Omental fat pad (tissue), 4 donors: ENCODE results near the gene EI24. TPM values are rescaled to one million over a fixed set of nuclear protein-coding genes. Genes with fewer than 3 reads are reported as not detected.

Source experiments
- ATAC-seq: fragments of 150-250 bp; one replicate; pipeline ENCODE4 v1.9.1; 2016; ENCODE audit warnings: mild to moderate bottlenecking, moderate library complexity; ENCODE audit not compliant: low FRiP score
- DNase-seq: peaks from one replicate; pipeline ENCODE4 v3.0.0-alpha.2; 2019; ENCODE audit warnings: low spot score
- total RNA-seq, 4 donors: library from RNA; depleted of rRNA; stranded (reverse); fragments of >200 nt; gene quantifications; one replicate each; pipeline ENCODE4 v1.1.0, GENCODE V29; 2016
- TF ChIP-seq, protein P1 (sequence below), 3 donors: fragments of 450-650 bp; IDR thresholded peaks; one replicate each; pipeline ENCODE4 v1.5.1; 2016 to 2017; ENCODE audit warnings: antibody characterized with exemption in 3 of 3, mild to moderate bottlenecking in 3 of 3, moderate library complexity in 2 of 3

Gene EI24
- total RNA-seq, 4 donors from 2014 or later: 68.6 to 116 (median 85.5) TPM

DNA sequence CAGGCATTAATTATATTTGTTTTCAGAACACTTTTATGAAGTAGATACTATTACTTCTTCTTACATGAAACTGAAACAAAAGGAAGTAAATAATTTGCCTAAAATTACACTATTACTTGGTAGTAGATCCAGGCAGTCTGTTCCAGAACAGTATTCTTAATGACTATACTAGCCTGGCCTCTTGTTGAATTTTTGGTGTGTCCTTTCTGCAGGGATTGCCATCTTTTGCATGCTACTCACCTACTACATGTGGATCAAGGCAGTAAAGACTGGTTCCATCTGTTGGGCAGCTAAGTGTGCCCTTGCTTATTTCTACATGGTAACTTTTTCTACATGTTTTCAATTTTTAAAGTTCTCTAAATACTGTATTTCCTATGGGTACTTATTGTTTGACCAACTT, 36.1 kb downstream of the EI24 start:
- no peak for DNase-seq
- no peak for ATAC-seq
- TF ChIP-seq, protein P1, sequence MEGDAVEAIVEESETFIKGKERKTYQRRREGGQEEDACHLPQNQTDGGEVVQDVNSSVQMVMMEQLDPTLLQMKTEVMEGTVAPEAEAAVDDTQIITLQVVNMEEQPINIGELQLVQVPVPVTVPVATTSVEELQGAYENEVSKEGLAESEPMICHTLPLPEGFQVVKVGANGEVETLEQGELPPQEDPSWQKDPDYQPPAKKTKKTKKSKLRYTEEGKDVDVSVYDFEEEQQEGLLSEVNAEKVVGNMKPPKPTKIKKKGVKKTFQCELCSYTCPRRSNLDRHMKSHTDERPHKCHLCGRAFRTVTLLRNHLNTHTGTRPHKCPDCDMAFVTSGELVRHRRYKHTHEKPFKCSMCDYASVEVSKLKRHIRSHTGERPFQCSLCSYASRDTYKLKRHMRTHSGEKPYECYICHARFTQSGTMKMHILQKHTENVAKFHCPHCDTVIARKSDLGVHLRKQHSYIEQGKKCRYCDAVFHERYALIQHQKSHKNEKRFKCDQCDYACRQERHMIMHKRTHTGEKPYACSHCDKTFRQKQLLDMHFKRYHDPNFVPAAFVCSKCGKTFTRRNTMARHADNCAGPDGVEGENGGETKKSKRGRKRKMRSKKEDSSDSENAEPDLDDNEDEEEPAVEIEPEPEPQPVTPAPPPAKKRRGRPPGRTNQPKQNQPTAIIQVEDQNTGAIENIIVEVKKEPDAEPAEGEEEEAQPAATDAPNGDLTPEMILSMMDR (IDR thresholded peaks at IDR 0.05): no peak

DNA sequence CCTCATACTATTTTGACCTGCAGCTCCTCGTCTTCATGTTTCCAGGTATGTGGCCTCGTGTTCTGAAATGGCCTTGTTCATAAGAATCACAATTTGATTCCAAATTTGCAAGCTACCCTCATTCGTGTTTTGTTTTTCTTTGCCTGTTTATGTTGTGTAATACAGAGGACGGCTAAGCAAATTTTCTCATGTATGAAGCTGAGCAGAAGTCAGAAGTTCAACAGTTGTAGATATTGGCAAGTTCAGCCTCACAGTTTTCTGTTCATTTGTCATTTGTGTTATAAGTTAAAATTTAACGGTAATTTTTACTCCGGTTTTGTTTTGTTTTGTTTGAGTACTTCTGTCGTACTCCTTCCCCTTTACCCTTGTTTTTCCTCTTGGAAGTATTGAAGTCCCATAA, 40.3 kb downstream of the EI24 start:
- TF ChIP-seq, protein P1 (IDR thresholded peaks at IDR 0.05): no peak
- no peak for ATAC-seq
- no peak for DNase-seq

DNA sequence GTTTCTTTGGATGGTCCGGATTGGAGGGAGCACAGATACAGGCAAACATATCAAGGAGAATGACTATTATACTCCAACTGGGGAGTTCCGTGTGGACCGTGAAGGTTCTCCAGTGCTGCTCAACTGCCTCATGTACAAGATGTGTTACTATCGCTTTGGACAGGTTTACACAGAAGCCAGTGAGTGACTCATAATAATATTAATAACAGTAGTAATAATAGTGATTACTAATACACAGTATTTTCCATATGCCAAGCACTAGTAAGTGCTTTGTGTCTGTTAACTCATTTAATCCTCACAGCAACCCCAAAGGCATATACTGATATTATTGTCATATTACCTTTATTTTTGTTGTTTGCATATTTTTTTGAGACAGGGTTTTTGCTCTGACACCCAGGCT, 49.1 kb downstream of the EI24 start:
- no peak for DNase-seq
- no peak for ATAC-seq
- TF ChIP-seq, protein P1 (IDR thresholded peaks at IDR 0.05): no peak

DNA sequence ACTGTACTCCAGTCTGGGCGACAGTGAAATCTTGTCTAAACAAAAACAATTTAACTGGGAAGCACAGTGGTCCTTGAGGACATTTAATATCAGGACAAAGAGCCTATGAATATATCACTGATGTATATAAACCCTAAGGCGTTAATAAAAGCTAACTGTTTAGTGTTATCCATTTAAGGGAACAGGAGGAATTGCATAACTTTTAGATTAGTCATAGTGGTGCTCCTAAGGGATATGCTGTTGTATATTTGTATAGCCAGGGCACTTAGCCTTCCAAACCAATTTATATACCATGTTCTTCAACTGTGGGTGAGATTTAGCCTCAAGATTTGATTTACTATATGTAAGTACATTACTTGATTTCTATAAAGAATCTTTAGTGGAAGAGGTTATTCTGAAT, 52.7 kb downstream of the EI24 start:
- no peak for ATAC-seq
- DNase-seq: no peak
- TF ChIP-seq, protein P1 (IDR thresholded peaks at IDR 0.05): no peak

DNA sequence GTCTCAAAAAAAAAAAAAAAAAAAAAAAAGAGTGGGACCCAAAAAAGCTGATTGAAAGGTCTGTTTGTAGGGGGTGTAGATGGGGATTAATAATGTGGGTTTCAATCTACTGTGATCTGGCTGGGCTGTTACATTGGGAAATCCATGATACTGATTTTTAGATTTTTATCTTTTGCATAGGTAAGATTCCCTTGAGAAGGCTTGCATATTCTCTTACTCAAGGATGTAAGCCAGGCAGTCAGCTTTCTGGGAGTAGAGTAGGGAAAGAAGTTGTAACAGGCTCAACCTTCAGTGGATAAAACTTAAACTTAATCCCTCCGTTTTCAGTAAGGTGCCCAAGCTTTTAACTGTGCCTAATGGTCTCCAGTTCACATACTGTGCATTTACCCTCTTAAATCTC, 53.8 kb downstream of the EI24 start:
- ATAC-seq: no peak
- no peak for DNase-seq
- TF ChIP-seq, protein P1 (IDR thresholded peaks at IDR 0.05): no peak

DNA sequence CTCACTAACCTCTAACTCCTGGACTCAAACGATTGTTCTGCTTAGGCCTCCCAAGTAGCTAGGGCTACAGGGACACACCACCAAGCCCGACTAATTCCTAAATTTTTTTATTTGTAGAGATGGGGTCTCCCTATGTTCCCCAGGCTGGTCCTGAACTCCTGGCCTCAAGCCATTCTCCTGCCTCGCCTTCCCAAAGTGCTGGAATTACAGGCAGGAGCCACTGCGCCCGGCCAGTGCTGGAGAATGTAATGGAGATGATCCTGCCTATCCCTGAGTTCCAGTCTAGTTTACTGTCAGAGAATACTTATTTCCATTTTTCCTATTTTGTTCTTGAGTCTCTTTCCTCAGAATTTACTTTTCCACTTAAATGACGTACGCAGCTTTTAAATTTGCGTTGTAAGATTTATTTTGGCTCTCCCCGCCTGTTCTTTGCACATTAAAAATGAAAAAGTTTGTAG, 55.5 kb downstream of the EI24 start, which contains the start of gene CHEK1:
CHEK1 (plus strand) TSS at position 408 of the 458 bp plus-strand sequence. CDS start 1,606 bp downstream, outside the sequence.
- no peak for ATAC-seq
- no peak for DNase-seq
- TF ChIP-seq, protein P1 (IDR thresholded peaks at IDR 0.05): no peak

DNA sequence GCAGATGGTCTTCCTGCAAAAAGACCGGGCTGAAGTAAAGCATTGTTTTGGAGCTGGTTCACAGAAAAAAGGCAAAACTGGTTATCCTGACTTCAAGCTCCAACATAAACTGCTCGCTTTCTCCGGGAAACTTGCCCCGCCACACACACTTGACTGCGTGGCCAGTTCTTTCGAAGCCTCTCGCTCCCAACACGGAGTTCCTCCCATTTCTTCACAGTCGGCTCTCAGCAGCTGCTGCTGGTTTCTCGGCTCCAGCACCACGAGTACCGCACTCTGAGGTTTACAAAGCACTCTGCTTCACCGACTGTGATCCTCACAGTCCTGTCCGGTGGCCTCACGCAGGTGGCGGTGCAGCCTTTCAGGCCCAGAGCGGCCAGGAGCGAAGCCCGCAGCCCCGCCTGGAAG, 56.0 kb downstream of the EI24 start:
- ATAC-seq: peak; percentile 54
- no peak for DNase-seq
- TF ChIP-seq, protein P1 (IDR thresholded peaks at IDR 0.05): no peak
